Ovary (tissue), 1 donor: ENCODE data around the gene HIRIP3.

Experiments used
- EP300 ChIP-seq: sonication (generic); formaldehyde crosslinking; IDR thresholded peaks from one replicate; pipeline ENCODE4 v1.6.1; 2017; ENCODE audit warnings: antibody characterized with exemption
- POLR2A ChIP-seq: fragments of 450-650 bp; IDR thresholded peaks from one replicate; pipeline ENCODE4 v1.6.1; 2017; ENCODE audit warnings: antibody characterized with exemption, mild to moderate bottlenecking, moderate library complexity

- no peak for TF ChIP-seq POLR2A
- TF ChIP-seq EP300, result no peak
Measured at GRCh38 chr16:29975811-29976511, 19.5 kb downstream of the HIRIP3 start.
